GM19452 (cell line): Measurements from ENCODE around the gene ZNF738.
"Not testable (repeated sequence)": the region's sequence is repeated elsewhere in the genome, so short reads cannot be mapped to it uniquely, and the experiment has no call there.

Experiments used
- ATAC-seq: cut with Tn5 transposase; IDR thresholded peaks from one replicate; pipeline ENCODE4 v1.9.1; 2021; ENCODE audit not compliant: unreplicated experiment

ZNF738 gene

GRCh38 chr19:21358768-21359451 is at the start of gene ZNF738:
Gene ZNF738 (plus strand): TSS chr19:21359000. CDS start chr19:21359141, 141 bp downstream.
- peak; percentile 95 for ATAC-seq

DNA sequence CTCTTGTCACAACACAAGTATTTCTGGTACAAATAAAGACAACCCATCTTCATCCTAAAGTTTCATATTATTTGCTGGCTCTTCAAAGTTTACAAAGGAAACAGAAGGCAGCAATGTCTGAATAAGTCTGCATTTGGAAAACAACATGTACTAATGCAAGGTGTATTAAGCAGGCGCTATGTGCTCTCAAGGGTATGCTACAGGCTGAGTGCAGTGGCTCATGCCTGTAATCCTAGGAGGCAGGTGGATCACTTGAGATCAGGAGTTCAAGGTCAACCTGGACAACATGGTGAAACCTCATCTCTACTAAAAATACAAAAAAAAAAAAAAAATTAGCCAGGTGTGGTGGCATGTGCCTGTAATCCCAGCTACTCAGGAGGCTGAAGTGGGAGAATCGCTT is 46.0 kb upstream of the ZNF738 start:
- not testable (repeated sequence) for ATAC-seq

- ATAC-seq = no peak
Observed at GRCh38 chr19:21314676-21315075, 44.1 kb upstream of the ZNF738 start.

DNA sequence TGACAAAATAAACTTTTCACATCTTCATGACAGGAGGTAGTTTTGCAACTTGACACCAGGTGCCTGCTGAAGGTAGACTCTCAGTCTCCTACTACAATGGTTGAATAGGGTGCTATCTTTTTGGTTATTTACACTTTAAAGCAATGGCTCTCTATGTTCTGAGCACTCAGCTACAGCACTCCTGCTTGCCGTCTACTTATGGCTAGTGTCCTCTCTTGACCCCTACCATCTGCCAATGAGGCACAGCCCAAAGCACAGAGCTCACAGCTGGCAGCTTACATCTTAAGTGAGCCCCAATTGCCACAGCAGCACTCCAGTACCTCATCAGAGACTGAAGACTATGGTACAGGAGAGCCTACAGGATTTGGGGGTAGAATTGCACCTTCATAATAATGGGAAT is 41.0 kb upstream of the ZNF738 start:
- no peak for ATAC-seq

DNA sequence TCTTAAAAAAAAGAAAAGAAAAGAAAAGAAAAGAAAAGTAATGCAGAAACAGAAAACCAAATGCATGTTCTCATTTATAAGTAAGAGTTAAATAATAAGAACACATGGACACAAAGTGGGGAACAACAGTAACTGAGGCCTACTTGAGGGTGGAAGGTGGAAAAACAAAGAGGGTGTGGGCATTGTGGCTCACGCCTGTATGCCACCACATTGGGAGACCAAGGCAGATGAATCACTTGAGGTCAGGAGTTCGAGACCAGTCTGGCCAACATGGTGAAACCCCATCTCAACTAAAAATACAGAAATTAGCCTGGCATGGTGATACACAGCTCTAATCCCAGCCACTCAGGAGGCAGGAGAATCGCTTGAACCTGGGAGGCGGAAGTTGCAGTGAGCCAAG is 37.7 kb upstream of the ZNF738 start:
- no peak for ATAC-seq

DNA sequence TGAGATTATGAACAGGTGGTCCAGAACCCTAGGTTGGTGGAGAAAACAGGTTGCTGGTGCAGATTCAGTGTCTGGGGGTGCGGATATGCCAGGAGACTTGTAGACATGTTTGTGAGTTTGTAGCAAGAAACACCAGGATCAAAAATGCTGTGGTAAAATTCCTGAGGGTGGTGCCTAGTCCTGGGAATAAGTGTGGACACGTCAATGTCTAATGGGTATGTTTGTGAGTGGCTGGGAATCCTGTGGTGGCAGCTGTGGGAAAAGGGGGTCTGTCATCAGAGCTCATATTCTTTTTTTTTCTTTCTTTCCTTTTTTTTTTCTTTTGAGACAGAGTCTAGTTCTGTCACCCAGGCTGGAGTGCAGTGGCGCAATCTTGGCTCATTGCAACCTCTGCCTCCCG is 36.8 kb upstream of the ZNF738 start:
- ATAC-seq = no peak

DNA sequence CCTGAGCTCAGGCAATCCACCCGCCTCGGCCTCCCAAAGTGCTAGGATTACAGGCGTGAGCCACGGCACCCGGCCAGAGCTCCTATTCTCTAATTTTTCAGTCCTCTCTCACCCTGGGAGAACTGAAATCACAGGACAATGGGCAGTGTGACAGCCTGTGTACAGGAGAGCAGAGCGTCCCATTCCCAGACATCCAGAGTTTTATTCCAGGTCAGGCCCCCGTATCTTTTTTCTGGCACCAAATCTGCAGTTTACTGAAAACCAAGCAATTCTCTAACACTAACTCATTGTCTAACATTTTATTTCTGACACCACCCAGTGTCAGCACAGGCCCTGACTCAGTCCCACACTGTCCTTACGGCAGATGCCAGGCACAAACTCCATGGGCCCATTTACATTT is 36.3 kb upstream of the ZNF738 start:
- ATAC-seq = no peak

GRCh38 chr19:21323000-21323399 is 35.8 kb upstream of the ZNF738 start:
- no peak for ATAC-seq

DNA sequence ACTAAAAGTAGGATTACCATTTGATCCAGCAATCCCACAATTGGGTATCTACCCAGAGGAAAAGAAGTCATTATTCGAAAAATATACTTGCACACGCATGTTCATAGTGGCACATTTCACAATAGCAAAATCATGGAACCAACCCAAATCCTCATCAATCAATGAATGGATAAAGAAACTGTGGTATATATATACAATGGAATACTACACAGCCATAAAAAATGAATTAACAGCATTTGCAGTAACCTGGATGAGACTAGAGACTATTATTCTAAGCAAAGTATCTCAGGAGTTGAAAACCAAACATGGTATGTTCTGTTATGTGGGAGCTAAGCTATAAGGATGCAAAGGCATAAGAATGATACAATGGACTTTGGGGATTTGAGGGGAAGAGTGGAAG is 32.6 kb upstream of the ZNF738 start:
- ATAC-seq = no peak

GRCh38 chr19:21328406-21328805 is 30.4 kb upstream of the ZNF738 start:
- no peak for ATAC-seq

DNA sequence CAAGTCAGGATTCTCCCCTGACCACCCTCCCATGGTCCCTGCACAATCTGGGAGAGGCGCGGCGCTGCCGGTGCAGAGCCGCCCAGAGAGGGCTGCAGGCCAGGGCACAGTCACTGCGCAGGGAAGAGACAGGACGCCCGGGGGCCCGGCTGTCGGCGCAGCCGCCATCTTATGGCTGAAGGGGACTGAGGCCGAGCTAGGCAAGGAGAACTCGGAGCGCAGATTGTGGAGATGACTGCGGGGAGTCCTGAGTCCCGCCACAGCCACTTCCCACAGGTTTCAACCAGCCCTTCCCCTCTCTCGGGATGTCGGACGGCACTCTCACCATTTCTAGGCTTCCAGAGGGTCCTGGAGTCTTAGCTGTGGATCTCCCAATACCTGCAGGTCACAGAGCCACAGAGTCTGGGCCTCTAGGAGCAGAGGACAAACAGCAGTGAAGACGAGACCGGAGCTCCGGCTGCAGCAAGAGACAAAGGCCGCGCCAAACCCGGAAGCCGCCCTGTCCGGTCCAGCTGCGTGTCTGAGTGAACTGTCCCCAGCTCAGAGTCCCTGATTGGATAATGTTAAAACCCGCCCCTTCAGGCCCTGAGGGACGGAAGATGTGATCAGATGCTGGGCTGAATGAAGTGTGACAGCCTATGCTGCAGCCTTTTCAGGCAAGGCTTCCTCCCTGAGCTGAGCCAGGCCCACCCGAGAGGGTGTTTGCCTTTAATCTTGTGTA is 29.8 kb upstream of the ZNF738 start, which contains the start of gene ZNF708:
Gene ZNF708, minus strand, starts transcription at position 526 of the 721 bp plus-strand sequence. Its CDS starts 198 bp downstream, at position 328.
- peak; percentile 99 for ATAC-seq

DNA sequence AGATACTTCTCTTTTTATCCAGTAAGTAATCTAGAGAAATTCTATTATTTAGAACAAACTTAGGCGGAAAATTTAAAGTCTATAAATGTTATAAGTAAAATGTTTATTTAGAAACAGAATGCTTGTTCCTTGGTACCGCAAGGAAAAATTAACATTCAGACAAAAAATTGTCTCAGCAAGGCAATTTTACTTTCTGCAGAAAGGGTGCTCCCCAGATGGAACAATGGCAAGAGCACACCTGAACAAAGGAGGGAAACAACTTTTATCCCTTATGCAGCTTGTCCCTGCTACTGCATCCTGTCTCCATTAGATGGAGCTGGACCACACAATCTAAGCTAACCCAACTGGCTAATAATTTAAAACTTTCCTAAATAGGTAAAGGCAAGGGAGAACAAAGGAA is 23.1 kb upstream of the ZNF738 start:
- ATAC-seq = no peak

DNA sequence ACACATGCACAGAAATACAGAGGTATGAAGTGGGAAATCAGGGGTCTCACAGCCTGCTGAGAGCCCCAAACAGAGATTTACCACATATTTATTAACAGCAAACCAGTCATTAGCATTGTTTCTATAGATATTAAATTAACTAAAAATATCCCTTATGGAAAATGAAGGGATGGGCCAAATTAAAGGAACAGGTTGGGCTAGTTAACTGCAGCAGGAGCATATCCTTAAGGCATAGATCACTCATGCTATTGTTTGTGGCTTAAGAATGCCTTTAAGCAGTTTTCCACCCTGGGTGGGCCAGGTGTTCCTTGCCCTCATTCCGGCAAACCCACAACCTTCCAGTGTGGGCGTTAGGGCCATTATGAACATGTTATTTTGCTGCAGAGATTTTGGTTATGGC is 14.0 kb upstream of the ZNF738 start:
- not testable (repeated sequence) for ATAC-seq

GRCh38 chr19:21352830-21353229 is 6.0 kb upstream of the ZNF738 start:
- ATAC-seq = no peak

- no peak for ATAC-seq
Observed at GRCh38 chr19:21362291-21362690, 3.5 kb downstream of the ZNF738 start.

DNA sequence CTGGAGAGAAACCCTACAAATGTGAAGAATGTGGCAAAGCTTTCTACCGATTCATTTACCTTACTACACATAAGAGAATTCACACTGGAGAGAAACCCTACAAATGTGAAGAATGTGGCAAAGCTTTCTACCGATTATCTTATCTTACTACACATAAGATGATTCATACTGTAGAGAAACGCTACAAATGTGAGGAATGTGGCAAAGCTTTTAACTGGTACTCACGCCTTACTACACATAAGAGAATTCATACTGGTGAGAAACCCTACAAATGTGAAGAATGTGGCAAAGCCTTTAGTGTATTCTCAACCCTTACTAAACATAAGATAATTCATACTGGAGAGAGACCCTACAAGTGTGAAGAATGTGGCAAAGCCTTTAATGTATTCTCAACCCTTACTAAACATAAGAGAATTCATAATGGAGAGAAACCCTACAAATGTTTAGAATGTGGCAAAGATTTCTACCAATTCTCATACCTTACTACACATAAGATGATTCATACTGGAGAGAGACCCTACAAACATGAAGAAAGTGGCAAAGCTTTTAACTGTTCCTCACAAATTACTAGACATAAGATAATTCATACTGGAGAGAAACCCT is 25.3 kb downstream of the ZNF738 start:
- no peak for ATAC-seq

- no peak for ATAC-seq
Observed at GRCh38 chr19:21396121-21396520, 37.3 kb downstream of the ZNF738 start.

DNA sequence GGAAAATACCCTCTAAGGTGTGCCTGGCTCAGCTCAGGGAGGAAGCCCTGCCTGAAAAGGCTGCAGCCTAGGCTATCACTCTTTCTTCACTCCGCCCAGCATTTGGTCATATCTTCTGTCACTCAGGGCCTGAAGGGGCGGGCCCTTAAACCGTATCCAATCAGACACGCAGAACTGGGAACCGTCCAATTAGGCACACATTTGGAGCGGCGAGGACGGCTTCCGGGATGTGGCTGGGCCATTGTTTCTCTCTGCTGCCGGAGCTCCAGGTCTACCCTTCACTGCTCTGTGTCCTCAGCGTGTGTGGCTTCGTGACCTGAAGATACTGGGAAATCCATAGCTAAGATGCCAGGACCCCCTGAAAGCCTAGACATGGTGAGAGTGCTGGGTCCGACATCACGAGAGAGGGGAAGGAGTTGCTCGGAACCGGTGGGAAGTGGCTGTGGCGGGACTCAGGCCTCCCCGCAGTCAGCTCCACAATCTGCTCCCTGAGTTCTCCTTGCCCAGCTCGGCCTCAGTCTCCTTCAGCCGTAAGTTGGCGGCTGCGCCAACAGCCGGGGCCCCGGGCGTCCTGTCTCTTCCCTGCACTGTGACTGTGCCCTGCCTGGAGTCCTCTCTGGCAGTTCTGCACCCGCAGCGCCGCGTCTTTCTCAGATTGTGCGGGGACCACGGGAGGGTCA is 38.2 kb downstream of the ZNF738 start, which contains the start of gene ZNF493:
Gene ZNF493, plus strand, starts transcription at position 241 of the 680 bp plus-strand sequence. Its CDS starts 105 bp downstream, at position 346.
- ATAC-seq = peak; percentile 99

- no peak for ATAC-seq
Observed at GRCh38 chr19:21398851-21399250, 40.1 kb downstream of the ZNF738 start.

GRCh38 chr19:21402303-21402985 is 43.6 kb downstream of the ZNF738 start:
- no peak for ATAC-seq

DNA sequence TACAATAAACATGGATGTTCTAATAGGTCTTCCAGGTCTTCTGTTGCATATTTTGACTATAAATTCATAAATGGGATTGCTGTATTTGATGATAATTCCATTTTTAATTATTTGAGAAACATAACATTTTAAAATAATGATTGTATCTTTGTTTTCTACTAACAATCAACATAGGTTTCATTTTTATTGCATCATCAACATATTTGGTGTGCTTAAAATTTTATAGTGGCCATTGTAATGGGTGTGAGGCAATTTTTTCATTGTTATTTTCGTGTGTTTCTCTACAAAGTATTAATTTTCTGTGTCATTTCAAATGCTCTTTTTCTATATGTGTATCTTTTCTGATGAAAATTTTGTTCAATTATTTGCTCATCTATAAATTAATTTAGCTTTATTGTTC is 51.4 kb downstream of the ZNF738 start:
- ATAC-seq = no peak
